ENCODE data around the gene ZNF319.

The ZNF319 gene

GRCh38 chr16:57970970-57971369 lies 29.5 kb downstream of the ZNF319 start, which contains the start of gene CNGB1:
Gene CNGB1 (minus strand): TSS chr16:57971128. CDS start chr16:57967286, 3,842 bp downstream.
- DNase-seq, result no peak

- DNase-seq, result no peak
Measured at GRCh38 chr16:57970319-57970718, 30.2 kb downstream of the ZNF319 start.

- no peak for DNase-seq
Measured at GRCh38 chr16:57969451-57970123, 30.9 kb downstream of the ZNF319 start.

GRCh38 chr16:57967916-57968315 lies 32.6 kb downstream of the ZNF319 start:
- no peak for DNase-seq

GRCh38 chr16:57966986-57967385 lies 33.5 kb downstream of the ZNF319 start:
- no peak for DNase-seq

- no peak for DNase-seq
Measured at GRCh38 chr16:57966204-57966771, 34.2 kb downstream of the ZNF319 start.

GRCh38 chr16:57964157-57964700 lies 36.2 kb downstream of the ZNF319 start:
- DNase-seq, result no peak

GRCh38 chr16:57962756-57963155 lies 37.7 kb downstream of the ZNF319 start:
- DNase-seq, result no peak

- DNase-seq, result no peak
Measured at GRCh38 chr16:57962046-57962445, 38.4 kb downstream of the ZNF319 start.

- no peak for DNase-seq
Measured at GRCh38 chr16:57961538-57961937, 38.9 kb downstream of the ZNF319 start.

GRCh38 chr16:57960826-57961472 lies 39.5 kb downstream of the ZNF319 start:
- DNase-seq, result no peak

GRCh38 chr16:57960310-57960709 lies 40.2 kb downstream of the ZNF319 start:
- DNase-seq, result no peak

GRCh38 chr16:57959804-57960203 lies 40.7 kb downstream of the ZNF319 start:
- DNase-seq, result no peak

GRCh38 chr16:57959121-57959520 lies 41.4 kb downstream of the ZNF319 start:
- DNase-seq, result no peak

GRCh38 chr16:57958544-57958943 lies 41.9 kb downstream of the ZNF319 start:
- DNase-seq, result no peak

- DNase-seq, result no peak
Measured at GRCh38 chr16:57957673-57958392, 42.6 kb downstream of the ZNF319 start.

GRCh38 chr16:57956924-57957672 lies 43.4 kb downstream of the ZNF319 start:
- DNase-seq, result no peak

GRCh38 chr16:57956270-57956808 lies 44.1 kb downstream of the ZNF319 start:
- no peak for DNase-seq

- no peak for DNase-seq
Measured at GRCh38 chr16:57955572-57956188, 44.8 kb downstream of the ZNF319 start.

- DNase-seq, result no peak
Measured at GRCh38 chr16:57953857-57954256, 46.6 kb downstream of the ZNF319 start.

GRCh38 chr16:57952909-57953308 lies 47.6 kb downstream of the ZNF319 start:
- no peak for DNase-seq

Data from activated CD4-positive, alpha-beta T cell treated with anti-CD3 and anti-CD28 coated beads for 48 hours (primary cell).